22Rv1 (cell line): Measurements from ENCODE around the gene CDH16.

ENCODE experiments used
- CTCF ChIP-seq: fragments of 450-650 bp; IDR thresholded peaks from 2 replicates; pipeline ENCODE4 v1.5.1; 2017; ENCODE audit warnings: mild to moderate bottlenecking
- ZFX ChIP-seq: fragments of 450-650 bp; IDR thresholded peaks from 2 replicates; pipeline ENCODE4 v1.6.1; 2017; ENCODE audit warnings: antibody characterized with exemption, borderline replicate concordance

- TF ChIP-seq CTCF (no peak), ZFX (no peak)
These were observed 3.2 kb upstream of the CDH16 start for GRCh38 chr16:66921729-66922450.
